IPS-18c (cell line): ENCODE measurements around the gene DDX20.
"Not testable (repeated sequence)": the region's sequence is repeated elsewhere in the genome, so short reads cannot be mapped to it uniquely, and the experiment has no call there.

Experiments
- H3K4me3 ChIP-seq: 2 replicates; pipeline ENCODE4 v1.7.0; 2013; ENCODE audit warnings: low read depth, mild to moderate bottlenecking, low read length, moderate library complexity; ENCODE audit not compliant: insufficient read depth
- H3K9me3 ChIP-seq: one replicate; pipeline ENCODE4 v1.6.1; 2013; ENCODE audit warnings: mild to moderate bottlenecking, low read length, moderate library complexity; ENCODE audit not compliant: control insufficient read depth, insufficient read depth

DDX20 gene

DNA sequence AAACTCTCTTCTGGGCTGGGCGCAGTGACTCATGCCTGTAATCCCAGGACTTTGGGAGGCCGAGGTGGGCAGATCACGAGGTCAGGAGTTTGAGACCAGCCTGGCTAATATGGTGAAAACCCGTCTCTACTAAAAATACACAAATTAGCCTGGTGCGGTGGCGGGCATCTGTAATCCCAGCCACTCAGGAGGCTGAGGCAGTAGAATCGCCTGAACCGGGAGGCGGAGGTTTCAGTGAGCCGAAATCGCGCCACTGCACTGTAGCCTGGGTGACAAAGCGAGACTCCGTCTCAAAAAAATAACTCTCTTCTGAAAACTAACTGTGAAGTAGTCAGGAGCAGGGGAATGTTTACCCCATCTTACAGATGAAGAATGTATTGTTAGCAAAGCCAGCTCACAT is 13.4 kb upstream of the DDX20 start:
- not testable (repeated sequence) for H3K4me3 ChIP-seq, H3K9me3 ChIP-seq

- Histone ChIP-seq H3K9me3 (no peaks in the 10 kb centered on the region), H3K4me3 (no peak overlapping the region)
Measured at GRCh38 chr1:111742938-111743549, 12.7 kb upstream of the DDX20 start.

- Histone ChIP-seq H3K4me3 (no peak overlapping the region), H3K9me3 (peaks cover under 1% of the 10 kb centered on the region)
Measured at GRCh38 chr1:111743679-111744101, 12.0 kb upstream of the DDX20 start.

DNA sequence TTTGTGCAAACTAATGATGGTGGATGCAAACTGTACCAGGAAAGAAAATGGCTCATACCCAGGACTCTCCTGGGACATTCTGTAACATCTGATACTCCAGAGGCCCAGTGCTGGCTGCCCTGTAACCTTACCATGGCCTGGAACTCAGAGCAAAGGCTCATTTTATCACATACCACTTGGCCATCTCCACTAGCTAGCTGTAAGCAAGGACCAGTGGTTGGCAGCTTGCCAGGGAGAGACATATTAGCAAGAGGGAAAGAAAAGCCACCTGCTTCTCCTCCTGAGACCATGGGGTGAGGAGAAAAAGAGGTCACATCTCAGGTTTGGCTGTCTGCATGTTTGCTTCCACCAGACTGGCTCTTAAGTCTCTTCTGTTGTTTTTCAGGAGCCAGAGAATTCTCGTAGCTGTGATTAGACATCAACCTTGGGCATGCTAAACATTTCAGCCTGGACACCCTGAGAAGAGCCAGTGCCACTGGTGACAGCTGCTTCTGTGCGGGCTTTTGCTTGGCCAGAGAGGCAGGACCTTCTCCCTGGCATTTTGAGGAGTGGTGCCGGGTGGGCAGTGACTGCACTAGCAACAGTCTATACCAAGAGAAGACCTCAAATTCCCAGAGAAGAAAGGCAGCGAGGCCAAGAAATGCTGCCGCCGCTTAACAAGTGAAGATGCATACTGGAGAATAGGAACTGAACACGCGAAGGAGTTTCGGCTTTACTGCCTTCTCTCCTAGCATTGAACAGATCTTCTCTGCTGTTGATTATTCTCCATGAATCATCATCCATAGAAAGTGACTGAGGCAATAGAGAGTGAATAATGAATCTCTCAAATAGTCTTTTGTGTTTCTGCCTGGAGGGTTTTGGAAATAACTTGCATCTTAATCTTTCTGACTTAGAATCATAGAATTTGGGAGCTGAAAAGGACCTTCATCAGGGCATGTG is 9.8 kb upstream of the DDX20 start:
- Histone ChIP-seq H3K4me3 (no peak overlapping the region), H3K9me3 (peaks cover 2% of the 10 kb centered on the region)

DNA sequence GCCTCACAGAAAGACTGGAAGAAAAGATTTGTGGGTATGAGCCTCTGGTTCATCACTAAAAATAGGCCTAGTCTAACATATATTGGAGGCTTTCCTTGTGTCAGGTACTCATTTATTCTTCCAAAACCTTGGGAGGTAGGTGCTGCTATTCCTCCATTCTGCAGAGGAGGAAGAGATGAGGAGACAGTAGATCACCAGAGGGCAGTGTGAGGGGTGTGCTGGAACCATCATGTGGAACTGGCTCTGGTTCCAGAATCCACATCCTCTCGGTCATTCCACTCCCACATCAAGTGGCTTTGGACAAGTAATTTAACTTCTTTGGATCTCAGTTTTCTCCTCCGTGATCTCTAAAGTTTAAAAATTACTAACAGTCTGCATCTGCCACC is 9.1 kb upstream of the DDX20 start:
- Histone ChIP-seq H3K4me3 (no peak overlapping the region), H3K9me3 (peaks cover 2% of the 10 kb centered on the region)

DNA sequence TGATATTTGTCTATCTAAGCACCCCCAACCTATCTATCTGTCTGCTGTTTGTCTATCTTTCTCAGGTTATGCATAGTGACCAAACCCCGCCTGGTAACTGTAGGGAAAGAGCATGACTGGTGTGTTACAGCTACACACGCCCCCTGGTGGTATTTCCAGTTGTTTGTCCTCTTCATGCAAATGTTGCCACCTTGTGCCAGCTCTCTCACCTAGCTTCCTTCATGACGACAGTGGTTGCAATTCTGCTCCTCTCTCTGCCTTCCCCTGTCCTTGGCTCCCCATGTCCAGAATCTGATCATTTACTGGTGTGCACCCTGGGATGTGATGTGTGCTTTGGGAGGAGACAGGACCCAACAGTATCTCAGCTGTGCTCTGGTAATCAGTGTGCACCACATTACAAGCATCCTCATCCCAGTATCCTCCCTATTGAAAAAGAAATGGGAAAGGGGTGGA is 8.4 kb upstream of the DDX20 start:
- peaks cover 2% of the 10 kb centered on the region for H3K9me3 ChIP-seq
- no peak overlapping the region for H3K4me3 ChIP-seq

DNA sequence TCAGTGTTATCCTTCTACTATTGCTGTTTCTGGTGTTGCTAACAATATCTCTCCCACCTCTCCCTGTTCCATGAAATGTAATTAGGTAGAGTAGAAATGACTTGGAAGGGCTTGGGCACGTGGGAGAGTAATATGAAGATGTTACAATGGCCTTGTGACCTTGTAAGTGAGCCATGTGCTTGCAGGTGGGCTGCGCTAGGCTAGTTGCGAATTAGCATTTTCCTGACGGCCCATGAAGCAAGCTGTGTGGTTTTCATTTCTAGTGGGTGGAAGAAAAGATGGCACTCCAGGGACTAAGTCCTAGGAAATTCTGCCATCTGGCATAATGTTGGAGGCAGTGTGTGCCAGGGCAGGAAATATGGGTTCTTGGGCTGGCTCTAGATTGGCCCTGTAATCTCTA is 7.8 kb upstream of the DDX20 start:
- no peak overlapping the region for H3K4me3 ChIP-seq
- H3K9me3 ChIP-seq: peaks cover 2% of the 10 kb centered on the region

- Histone ChIP-seq H3K9me3 (peaks cover 2% of the 10 kb centered on the region), H3K4me3 (peak overlapping the region; percentile 5; the same call in 1 of the 2 replicates)
Measured at GRCh38 chr1:111749628-111750027, 6.1 kb upstream of the DDX20 start.

DNA sequence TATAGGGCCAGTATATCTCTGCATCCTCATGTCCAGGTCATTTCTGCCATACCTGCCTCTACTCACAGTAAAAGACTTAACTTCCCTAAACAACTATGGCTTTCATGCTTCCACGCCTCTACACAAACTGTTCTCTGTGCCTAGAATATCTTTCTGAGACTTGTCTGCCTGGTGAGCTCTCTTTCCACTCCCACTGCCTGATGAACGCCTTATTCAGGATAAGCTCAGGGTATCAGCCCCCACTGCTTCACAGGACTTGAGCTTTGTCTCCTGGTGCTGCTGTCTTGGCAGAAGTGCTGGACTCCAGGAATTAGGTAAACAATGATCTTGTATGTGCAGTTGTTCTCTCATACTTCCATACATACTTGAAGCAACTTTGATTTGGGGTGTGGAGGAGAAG is 4.8 kb upstream of the DDX20 start:
- Histone ChIP-seq H3K9me3 (peaks cover 2% of the 10 kb centered on the region), H3K4me3 (no peak overlapping the region)

- Histone ChIP-seq H3K9me3 (peaks cover 2% of the 10 kb centered on the region), H3K4me3 (no peak overlapping the region)
Measured at GRCh38 chr1:111751906-111752575, 3.7 kb upstream of the DDX20 start.

- Histone ChIP-seq H3K4me3 (peak overlapping the region; percentile 97), H3K9me3 (no peaks in the 10 kb centered on the region)
Measured at GRCh38 chr1:111754984-111755330, 744 bp upstream of the DDX20 start.

- peak overlapping the region; percentile 97 for H3K4me3 ChIP-seq
- H3K9me3 ChIP-seq: no peaks in the 10 kb centered on the region
Measured at GRCh38 chr1:111756124-111756513, 418 bp downstream of the DDX20 start.

- Histone ChIP-seq H3K9me3 (no peaks in the 10 kb centered on the region), H3K4me3 (no peak overlapping the region)
Measured at GRCh38 chr1:111758373-111758772, 2.7 kb downstream of the DDX20 start.

GRCh38 chr1:111761717-111762116 is 6.0 kb downstream of the DDX20 start:
- Histone ChIP-seq H3K4me3 (no peak overlapping the region), H3K9me3 (no peaks in the 10 kb centered on the region)

DNA sequence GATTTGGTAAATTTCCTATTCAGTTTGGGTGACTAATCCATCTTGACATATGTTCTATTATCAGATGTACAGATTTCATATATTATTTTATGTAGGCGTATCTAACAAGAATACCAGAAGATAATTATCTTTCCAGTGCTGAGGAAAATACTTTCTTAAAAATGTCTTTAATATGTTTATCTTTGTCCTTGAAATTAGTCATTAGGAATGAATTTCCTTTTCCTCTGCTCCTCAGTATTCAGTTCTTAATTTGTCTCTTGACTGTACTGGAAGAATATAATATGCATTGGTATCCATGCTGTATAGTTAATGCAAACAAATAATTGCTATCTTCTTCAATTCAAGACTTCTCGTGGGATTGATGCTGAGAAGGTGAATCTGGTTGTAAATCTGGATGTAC is 6.6 kb downstream of the DDX20 start:
- H3K9me3 ChIP-seq: no peaks in the 10 kb centered on the region

GRCh38 chr1:111768023-111768422 is 12.3 kb downstream of the DDX20 start:
- H3K9me3 ChIP-seq: no peaks in the 10 kb centered on the region
- H3K4me3 ChIP-seq: no peak overlapping the region

More for the DNA sequence above, 6.6 kb downstream of the DDX20 start:
- no peak overlapping the region for H3K4me3 ChIP-seq

DNA sequence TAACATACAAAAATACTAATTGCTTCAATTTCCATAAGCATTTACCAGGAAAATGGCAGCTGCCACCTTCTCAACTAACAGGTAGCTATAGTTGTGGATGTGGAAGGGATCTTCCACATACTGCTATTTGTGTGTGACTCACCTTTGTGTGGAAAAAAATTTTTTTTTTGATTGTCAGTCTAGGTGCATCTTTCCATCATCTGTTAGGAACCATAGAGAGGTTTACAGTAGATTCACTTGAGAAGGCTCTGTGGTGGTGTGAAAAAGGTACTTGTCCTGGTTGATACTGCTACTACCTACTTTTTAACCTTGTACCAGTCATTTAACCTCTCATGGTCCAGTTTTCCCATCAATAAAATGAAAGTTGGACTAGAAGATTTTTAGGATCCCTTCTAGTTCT is 12.9 kb downstream of the DDX20 start:
- no peak overlapping the region for H3K4me3 ChIP-seq
- H3K9me3 ChIP-seq: no peaks in the 10 kb centered on the region
